Measurements from ENCODE around the gene TUBA1C.
"Not testable (repeated sequence)": the region's sequence is repeated elsewhere in the genome, so short reads cannot be mapped to it uniquely, and the experiment has no call there.

The TUBA1C gene

GRCh38 chr12:49264873-49265792 lies at the start of gene TUBA1C:
TUBA1C (plus strand) TSS chr12:49265082; CDS start chr12:49265182, 100 bp downstream.
- DNase-seq = peak; percentile 80 to 88

GRCh38 chr12:49219417-49220026 lies 45.4 kb upstream of the TUBA1C start:
- DNase-seq = no peak

- DNase-seq = no peak
These were observed 43.9 kb upstream of the TUBA1C start for GRCh38 chr12:49220972-49221371.

- no peak for DNase-seq
These were observed 41.8 kb upstream of the TUBA1C start for GRCh38 chr12:49223122-49223521.

GRCh38 chr12:49223590-49224369 lies 41.1 kb upstream of the TUBA1C start:
- DNase-seq = no peak

GRCh38 chr12:49225576-49226166 lies 39.2 kb upstream of the TUBA1C start:
- DNase-seq = no peak

GRCh38 chr12:49227713-49228112 lies 37.2 kb upstream of the TUBA1C start:
- DNase-seq = peak; percentile 55 to 76

- DNase-seq = no peak
These were observed 36.2 kb upstream of the TUBA1C start for GRCh38 chr12:49228653-49229052.

- peak; percentile 70 to 74 for DNase-seq
These were observed 34.6 kb upstream of the TUBA1C start for GRCh38 chr12:49230176-49230804.

- DNase-seq = no peak
These were observed 34.1 kb upstream of the TUBA1C start for GRCh38 chr12:49230805-49231194.

- DNase-seq = peak; percentile 86 to 89
These were observed 32.8 kb upstream of the TUBA1C start for GRCh38 chr12:49231878-49232655.

GRCh38 chr12:49232940-49233841 lies 31.7 kb upstream of the TUBA1C start:
- peak; percentile 78 to 90 for DNase-seq

GRCh38 chr12:49233842-49234526 lies 30.9 kb upstream of the TUBA1C start:
- peak; percentile 72 to 80 for DNase-seq

- DNase-seq = no peak
These were observed 28.5 kb upstream of the TUBA1C start for GRCh38 chr12:49236423-49236822.

GRCh38 chr12:49243631-49244030 lies 21.3 kb upstream of the TUBA1C start:
- DNase-seq = no peak

- DNase-seq = no peak
These were observed 20.7 kb upstream of the TUBA1C start for GRCh38 chr12:49244176-49244575.

GRCh38 chr12:49251357-49251756 lies 13.5 kb upstream of the TUBA1C start:
- no peak for DNase-seq

GRCh38 chr12:49253033-49253623 lies 11.8 kb upstream of the TUBA1C start:
- DNase-seq = no peak

- not testable (repeated sequence) for DNase-seq
These were observed 9.4 kb upstream of the TUBA1C start for GRCh38 chr12:49255456-49255855.
